IPS-NIHi11 (cell line): ENCODE data around the gene MOGAT3.

Experiments
- DNase-seq: peaks from one replicate; pipeline ENCODE4 v3.0.0; 2012; ENCODE audit warnings: mixed read lengths, low spot score

Gene MOGAT3

GRCh38 chr7:101233907-101234547 is 33.2 kb upstream of the MOGAT3 start:
- no peak for DNase-seq

- DNase-seq, result peak; percentile 88
Observed at GRCh38 chr7:101232141-101232850, 31.5 kb upstream of the MOGAT3 start.

GRCh38 chr7:101231644-101232043 is 30.8 kb upstream of the MOGAT3 start:
- no peak for DNase-seq

- no peak for DNase-seq
Observed at GRCh38 chr7:101226721-101227120, 25.9 kb upstream of the MOGAT3 start.

GRCh38 chr7:101225650-101226049 is 24.8 kb upstream of the MOGAT3 start:
- DNase-seq, result no peak

GRCh38 chr7:101223528-101223927 is 22.7 kb upstream of the MOGAT3 start:
- peak; percentile 3 for DNase-seq

- DNase-seq, result peak; percentile 7
Observed at GRCh38 chr7:101222275-101222830, 21.5 kb upstream of the MOGAT3 start.

- DNase-seq, result no peak
Observed at GRCh38 chr7:101220295-101220694, 19.5 kb upstream of the MOGAT3 start.

GRCh38 chr7:101218236-101219125 is 17.6 kb upstream of the MOGAT3 start:
- DNase-seq, result no peak

- peak; percentile 99 for DNase-seq
Observed at GRCh38 chr7:101217388-101218235, 16.8 kb upstream of the MOGAT3 start, which contains the start of the genes PLOD3 and ZNHIT1. PLOD3 (minus strand) TSS chr7:101217581; CDS start chr7:101217274, 307 bp downstream. ZNHIT1 (plus strand) TSS chr7:101218165; CDS start chr7:101218196, 31 bp downstream.

GRCh38 chr7:101216860-101217387 is 16.1 kb upstream of the MOGAT3 start:
- DNase-seq, result peak; percentile 58

- no peak for DNase-seq
Observed at GRCh38 chr7:101216001-101216859, 15.4 kb upstream of the MOGAT3 start.

GRCh38 chr7:101212014-101212413 is 11.2 kb upstream of the MOGAT3 start:
- DNase-seq, result no peak

GRCh38 chr7:101211501-101211900 is 10.7 kb upstream of the MOGAT3 start:
- DNase-seq, result no peak

- DNase-seq, result peak; percentile 4
Observed at GRCh38 chr7:101210143-101210542, 9.3 kb upstream of the MOGAT3 start.

GRCh38 chr7:101208794-101209193 is 8.0 kb upstream of the MOGAT3 start:
- DNase-seq, result no peak

- DNase-seq, result no peak
Observed at GRCh38 chr7:101207459-101207858, 6.6 kb upstream of the MOGAT3 start.

GRCh38 chr7:101206665-101207042 is 5.8 kb upstream of the MOGAT3 start:
- DNase-seq, result no peak

- DNase-seq, result no peak
Observed at GRCh38 chr7:101205901-101206664, 5.2 kb upstream of the MOGAT3 start.
